GM19023 (cell line): ENCODE data around the gene HOXD9.

Experiments
- ATAC-seq: cut with Tn5 transposase; IDR thresholded peaks from one replicate; pipeline ENCODE4 v1.9.1; 2021; ENCODE audit warnings: mild to moderate bottlenecking, moderate library complexity; ENCODE audit not compliant: unreplicated experiment

The HOXD9 gene

DNA sequence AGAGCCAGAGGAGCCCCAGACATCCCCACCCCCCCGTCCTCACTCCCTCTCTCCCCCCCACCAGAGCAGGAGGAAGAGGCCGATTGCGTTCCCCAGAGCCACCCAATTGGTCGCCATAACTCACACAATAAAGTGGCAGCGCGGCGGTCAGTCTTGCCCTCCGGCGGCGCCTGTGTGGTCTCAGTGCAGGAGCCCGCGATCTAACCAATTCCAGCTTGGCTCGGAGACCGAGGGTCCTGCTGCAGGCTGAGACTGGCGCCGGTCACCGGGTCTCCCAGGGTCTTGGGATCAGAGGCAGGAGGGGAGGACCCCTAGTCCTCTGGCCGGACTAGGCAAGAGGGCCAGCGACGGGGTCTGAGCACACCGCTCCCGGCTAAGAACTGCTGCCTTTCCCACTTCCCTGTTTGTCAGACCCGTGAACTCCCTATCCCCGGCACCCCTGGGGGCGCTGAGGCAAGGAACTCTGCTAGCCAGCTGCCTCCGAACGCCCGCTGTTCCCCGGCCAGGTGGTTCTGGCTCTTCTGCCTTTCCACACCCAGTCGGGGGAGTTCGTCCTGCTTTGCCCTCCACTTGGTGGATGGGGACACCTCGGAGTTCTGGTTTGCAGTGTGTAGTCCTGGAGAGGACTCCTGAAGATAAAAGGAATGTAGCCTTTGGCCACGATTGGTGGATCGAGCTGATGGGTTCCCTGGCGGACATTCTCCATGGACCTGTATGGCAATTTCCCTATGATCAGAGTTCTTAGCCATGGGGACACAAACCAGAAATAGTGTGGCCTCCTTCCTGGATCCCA is 24.0 kb upstream of the HOXD9 start:
- ATAC-seq = no peak

- no peak for ATAC-seq
Observed at GRCh38 chr2:176099159-176099727, 23.3 kb upstream of the HOXD9 start.

DNA sequence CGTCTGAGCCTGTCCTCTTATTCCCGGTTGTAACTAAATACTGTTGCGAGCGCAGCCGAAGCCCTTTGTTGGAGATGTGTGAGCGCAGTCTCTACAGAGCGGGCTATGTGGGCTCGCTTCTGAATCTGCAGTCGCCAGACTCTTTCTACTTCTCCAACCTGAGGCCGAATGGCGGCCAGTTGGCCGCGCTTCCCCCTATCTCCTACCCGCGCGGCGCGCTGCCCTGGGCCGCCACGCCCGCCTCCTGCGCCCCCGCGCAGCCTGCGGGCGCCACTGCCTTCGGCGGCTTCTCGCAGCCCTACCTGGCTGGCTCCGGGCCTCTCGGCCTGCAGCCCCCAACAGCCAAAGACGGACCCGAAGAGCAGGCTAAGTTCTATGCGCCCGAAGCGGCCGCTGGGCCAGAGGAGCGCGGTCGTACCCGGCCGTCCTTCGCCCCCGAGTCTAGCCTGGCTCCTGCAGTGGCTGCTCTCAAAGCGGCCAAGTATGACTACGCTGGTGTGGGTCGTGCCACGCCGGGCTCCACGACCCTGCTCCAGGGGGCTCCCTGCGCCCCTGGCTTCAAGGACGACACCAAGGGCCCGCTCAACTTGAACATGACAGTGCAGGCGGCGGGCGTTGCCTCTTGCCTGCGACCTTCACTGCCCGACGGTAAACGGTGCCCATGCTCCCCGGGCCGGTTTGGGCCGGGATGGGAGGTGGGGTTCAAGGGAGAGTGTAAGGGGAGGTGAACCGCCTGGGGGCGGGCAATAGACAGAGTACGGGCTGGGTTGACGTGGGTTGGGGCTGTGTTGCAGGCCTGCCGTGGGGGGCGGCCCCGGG is 22.6 kb upstream of the HOXD9 start, which contains the start of gene HOXD12:
Gene HOXD12 (plus strand): TSS at position 68 of the 819 bp plus-strand sequence. CDS start 7 bp downstream, at position 75.
- ATAC-seq = no peak

DNA sequence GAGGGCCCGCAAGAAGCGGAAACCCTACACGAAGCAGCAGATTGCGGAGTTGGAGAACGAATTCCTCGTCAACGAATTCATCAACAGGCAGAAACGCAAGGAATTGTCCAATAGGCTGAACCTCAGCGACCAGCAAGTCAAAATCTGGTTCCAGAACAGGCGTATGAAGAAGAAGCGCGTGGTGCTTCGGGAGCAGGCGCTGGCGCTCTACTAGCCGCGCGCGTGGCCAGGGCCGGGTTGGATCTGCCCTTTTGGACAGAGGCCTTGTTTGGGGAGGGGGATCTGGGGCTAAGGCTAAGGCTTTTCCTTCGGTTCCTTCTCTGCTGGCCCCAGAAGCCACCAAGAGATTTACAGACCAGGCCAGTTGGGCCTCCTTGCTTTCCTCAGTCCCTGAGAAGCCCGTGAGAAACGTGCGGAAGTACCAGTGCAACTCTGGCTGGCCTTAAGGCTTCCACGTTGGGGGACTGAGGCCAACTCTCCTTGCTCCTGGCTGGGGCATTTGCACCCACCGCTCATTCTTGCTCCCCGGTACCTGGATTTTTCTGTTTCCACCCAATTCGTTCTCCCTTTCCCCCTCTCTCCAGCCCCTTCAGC is 21.9 kb upstream of the HOXD9 start:
- ATAC-seq = no peak

- no peak for ATAC-seq
Observed at GRCh38 chr2:176101216-176101830, 21.2 kb upstream of the HOXD9 start.

DNA sequence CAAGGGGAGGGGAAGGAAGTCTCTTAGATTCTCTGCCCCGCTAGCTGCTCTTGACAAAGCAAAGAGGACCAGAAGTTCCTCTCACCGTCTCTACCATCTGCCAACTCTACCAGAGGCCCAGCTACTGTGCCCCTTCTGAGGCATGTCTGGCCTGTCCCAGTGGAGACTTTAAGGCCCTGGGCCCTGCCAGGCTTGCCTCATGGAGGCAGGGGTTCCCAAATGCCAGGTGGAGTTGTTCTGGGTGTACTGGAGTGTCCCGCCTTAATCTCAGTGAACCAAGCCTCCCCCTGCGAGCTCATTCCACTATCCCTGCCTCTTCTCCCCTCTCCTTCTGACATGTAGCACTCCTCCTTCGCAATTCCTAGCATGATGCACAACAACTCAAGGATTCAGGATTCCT is 20.7 kb upstream of the HOXD9 start:
- no peak for ATAC-seq

- ATAC-seq = no peak
Observed at GRCh38 chr2:176102309-176102866, 20.1 kb upstream of the HOXD9 start.

DNA sequence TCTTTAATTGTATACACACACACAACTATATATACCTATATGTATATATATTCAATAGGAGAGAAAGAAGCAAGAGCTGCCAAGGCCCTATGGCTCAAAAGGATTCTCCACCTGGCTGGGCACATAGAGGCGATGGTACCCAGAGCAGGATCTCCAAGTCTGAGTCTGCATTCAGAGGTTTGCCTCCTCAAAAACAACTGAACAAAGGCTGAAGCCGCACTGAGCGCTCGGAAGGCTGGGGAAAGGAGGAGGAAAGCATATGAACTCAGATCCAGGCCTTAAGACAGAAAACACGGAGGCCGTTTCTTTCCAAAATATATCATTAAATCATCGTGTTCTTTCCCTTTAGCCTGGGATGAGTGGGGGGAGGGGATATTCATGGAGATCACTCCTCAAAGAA is 19.3 kb upstream of the HOXD9 start:
- ATAC-seq = no peak

- no peak for ATAC-seq
Observed at GRCh38 chr2:176103742-176104315, 18.7 kb upstream of the HOXD9 start.

- no peak for ATAC-seq
Observed at GRCh38 chr2:176104316-176105077, 18.0 kb upstream of the HOXD9 start.

GRCh38 chr2:176105078-176105729 is 17.3 kb upstream of the HOXD9 start:
- ATAC-seq = no peak

GRCh38 chr2:176105730-176106580 is 16.6 kb upstream of the HOXD9 start:
- no peak for ATAC-seq

GRCh38 chr2:176106581-176107539 is 15.7 kb upstream of the HOXD9 start, which contains the start of gene HOXD11:
Gene HOXD11 (plus strand): TSS chr2:176107280. CDS start chr2:176107356, 76 bp downstream.
- no peak for ATAC-seq

GRCh38 chr2:176107731-176108181 is 14.8 kb upstream of the HOXD9 start:
- no peak for ATAC-seq

- no peak for ATAC-seq
Observed at GRCh38 chr2:176109192-176109901, 13.2 kb upstream of the HOXD9 start.

- ATAC-seq = no peak
Observed at GRCh38 chr2:176109946-176110345, 12.6 kb upstream of the HOXD9 start.
